K562 (cell line): ENCODE data around the gene DEK. TPM values are rescaled to one million over a fixed set of nuclear protein-coding genes. Genes with fewer than 3 reads are reported as not detected.

Experiments
- ATF4 ChIP-seq: fragments of 450-650 bp; formaldehyde crosslinking; IDR thresholded peaks from 2 replicates; pipeline ENCODE4 v1.4.0; 2022; ENCODE audit warnings: mild to moderate bottlenecking, moderate library complexity
- BACH1 ChIP-seq: fragments of 200-800 bp; sonication (Bioruptor generic); IDR thresholded peaks from 2 replicates; pipeline ENCODE4 v1.6.1; 2016; ENCODE audit warnings: missing genetic modification characterization, missing compliant biosample characterization
- CTBP1 ChIP-seq: fragments of 450-650 bp; IDR thresholded peaks from 2 replicates; pipeline ENCODE4 v1.6.1; 2016; ENCODE audit warnings: borderline replicate concordance
- EGR1 ChIP-seq: fragments of 450-650 bp; conservative IDR thresholded peaks from 2 replicates; pipeline ENCODE4 v1.6.1; 2017; ENCODE audit warnings: mild to moderate bottlenecking
- ESRRA ChIP-seq: fragments of 450-650 bp; IDR thresholded peaks from 2 replicates; pipeline ENCODE4 v1.6.1; 2014; ENCODE audit warnings: low read depth, mild to moderate bottlenecking, moderate library complexity, borderline replicate concordance
- FOSL1 ChIP-seq: fragments of 200-800 bp; sonication (Bioruptor generic); conservative IDR thresholded peaks from 2 replicates; pipeline ENCODE4 v1.6.1; 2016; ENCODE audit warnings: missing genetic modification characterization, missing compliant biosample characterization
- FOXK2 ChIP-seq, 2 experiments: fragments of 450-650 bp; IDR thresholded peaks in 1 of 2; conservative IDR thresholded peaks in 1 of 2; 2 replicates each; pipeline ENCODE4 v1.6.1; 2016; ENCODE audit warnings: low read depth in 2 of 2, mild to moderate bottlenecking in 1 of 2
- MTA1 ChIP-seq: fragments of 450-650 bp; IDR thresholded peaks from 2 replicates; pipeline ENCODE4 v1.6.1; 2017; ENCODE audit warnings: borderline replicate concordance
- PBX2 ChIP-seq, 2 experiments: IDR thresholded peaks in 1 of 2; conservative IDR thresholded peaks in 1 of 2; 2 replicates each; pipeline ENCODE4 v1.6.1; 2016; ENCODE audit warnings: low read depth in 2 of 2, mild to moderate bottlenecking in 1 of 2, missing compliant biosample characterization in 1 of 2, missing genetic modification characterization in 1 of 2, moderate library complexity in 1 of 2
- PKNOX1 ChIP-seq: fragments of 450-650 bp; IDR thresholded peaks from 2 replicates; pipeline ENCODE4 v1.6.1; 2016
- PTTG1 ChIP-seq: fragments of 450-650 bp; IDR thresholded peaks from 2 replicates; pipeline ENCODE4 v1.6.1; 2016; ENCODE audit warnings: low read depth, mild to moderate bottlenecking, missing genetic modification characterization, missing compliant biosample characterization
- SMARCA4 ChIP-seq: fragments of 450-650 bp; IDR thresholded peaks from 2 replicates; pipeline ENCODE4 v1.6.1; 2016
- SNIP1 ChIP-seq: fragments of 450-650 bp; IDR thresholded peaks from 2 replicates; pipeline ENCODE4 v1.7.1; 2017; ENCODE audit warnings: low read depth, mild to moderate bottlenecking
- SRF ChIP-seq, 2 experiments: fragments of 250-450, 450-650 bp in 1 of 2; sonication (Bioruptor Pico) in 1 of 2; sonication (generic) in 1 of 2; formaldehyde crosslinking; IDR thresholded peaks; 2 replicates each; pipeline versions ENCODE4 v1.5.0 to v1.5.1; 2020 to 2022; ENCODE audit warnings: mild to moderate bottlenecking in 1 of 2, missing genetic modification reagents in 1 of 2
- TAF7 ChIP-seq: fragments of 450-650 bp; IDR thresholded peaks from 2 replicates; pipeline ENCODE4 v1.6.1; 2016; ENCODE audit warnings: missing genetic modification characterization, missing compliant biosample characterization
- U2AF2 ChIP-seq: fragments of 200-400 bp; formaldehyde crosslinking; optimal IDR thresholded peaks from 2 replicates; pipeline ENCODE3; 2017; ENCODE audit warnings: low read depth, mild to moderate bottlenecking, low read length
- polyA plus RNA-seq, 8 experiments: library from polyadenylated mRNA; depleted of rRNA in 4 of 8; stranded (reverse) in 5 of 8; unstranded in 3 of 8; fragments of >200 nt; fragmentation: Nextera tagmentation in 2 of 8; fragmentation: Illumina TruSeq in 1 of 8; extraction: Ambion mirVana in 2 of 8; extraction: Trizol in 1 of 8; gene quantifications; 2 replicates each; pipeline versions ENCODE4 v1.2.1 to v1.2.3, GENCODE V29; 2011 to 2014; ENCODE audit warnings: inconsistent platforms in 1 of 8, missing spikeins in 1 of 8
- total RNA-seq, 7 experiments: library from RNA; depleted of rRNA in 6 of 7; stranded (reverse); fragments of >200 nt in 6 of 7; fragmentation: Illumina TruSeq in 2 of 7; extraction: Trizol in 2 of 7; gene quantifications; 2 replicates each; pipeline versions ENCODE4 v1.2.1 to v1.2.3, GENCODE V29; 2011 to 2021; ENCODE audit warnings: low replicate concordance in 1 of 7
- TF ChIP-seq, protein P1 (sequence below): sonication (generic); formaldehyde crosslinking; IDR thresholded peaks from 2 replicates; pipeline ENCODE4 v1.8.0; 2022; ENCODE audit warnings: missing genetic modification reagents, mild to moderate bottlenecking, borderline replicate concordance
- TF ChIP-seq, protein P2 (sequence below), 2 experiments: fragments of 450-650 bp; IDR thresholded peaks; 2 replicates each; pipeline ENCODE4 v1.6.1; 2016

The DEK gene
- total and polyA plus RNA-seq, 9 of the 15 experiments (the other 6 are each of a cell fraction or from before 2014, with no cell fraction given): 82.3 to 338 (median 184) TPM

GRCh38 chr6:18263418-18264218 lies 712 bp downstream of the DEK start (continued):
- TF ChIP-seq, protein P1, sequence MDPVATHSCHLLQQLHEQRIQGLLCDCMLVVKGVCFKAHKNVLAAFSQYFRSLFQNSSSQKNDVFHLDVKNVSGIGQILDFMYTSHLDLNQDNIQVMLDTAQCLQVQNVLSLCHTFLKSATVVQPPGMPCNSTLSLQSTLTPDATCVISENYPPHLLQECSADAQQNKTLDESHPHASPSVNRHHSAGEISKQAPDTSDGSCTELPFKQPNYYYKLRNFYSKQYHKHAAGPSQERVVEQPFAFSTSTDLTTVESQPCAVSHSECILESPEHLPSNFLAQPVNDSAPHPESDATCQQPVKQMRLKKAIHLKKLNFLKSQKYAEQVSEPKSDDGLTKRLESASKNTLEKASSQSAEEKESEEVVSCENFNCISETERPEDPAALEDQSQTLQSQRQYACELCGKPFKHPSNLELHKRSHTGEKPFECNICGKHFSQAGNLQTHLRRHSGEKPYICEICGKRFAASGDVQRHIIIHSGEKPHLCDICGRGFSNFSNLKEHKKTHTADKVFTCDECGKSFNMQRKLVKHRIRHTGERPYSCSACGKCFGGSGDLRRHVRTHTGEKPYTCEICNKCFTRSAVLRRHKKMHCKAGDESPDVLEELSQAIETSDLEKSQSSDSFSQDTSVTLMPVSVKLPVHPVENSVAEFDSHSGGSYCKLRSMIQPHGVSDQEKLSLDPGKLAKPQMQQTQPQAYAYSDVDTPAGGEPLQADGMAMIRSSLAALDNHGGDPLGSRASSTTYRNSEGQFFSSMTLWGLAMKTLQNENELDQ (CRISPR knock-in tag): no peak
- TF ChIP-seq U2AF2 (no peak), FOXK2 (conservative IDR thresholded peaks at IDR 0.05 in 1 of 2, IDR thresholded peaks at IDR 0.05 in 1 of 2; ENCODE audit: low read depth in 2 of 2) (no peak), ATF4 (CRISPR knock-in tag) (no peak), FOSL1 (no peak; the same call in 1 of the 2 replicates), TAF7 (peak; percentile 23; the same call in 1 of the 2 replicates), ESRRA (no peak), SNIP1 (0 out of 2 replicates have a peak, but pooled peaks have one; percentile 6), SRF (CRISPR knock-in tag; IDR thresholded peaks at IDR 0.05) (no peak), SMARCA4 (0 out of 2 replicates have a peak, but pooled peaks have one; percentile 37), MTA1 (no peak), EGR1 (no peak; the same call in 1 of the 2 replicates), PKNOX1 (no peak), PBX2 (CRISPR knock-in tag; IDR thresholded peaks at IDR 0.05; ENCODE audit: low read depth) (no peak), PBX2 (tag; conservative IDR thresholded peaks at IDR 0.05; ENCODE audit: low read depth) (no peak), CTBP1 (peak; percentile 52; the same call in 1 of the 2 replicates), BACH1 (tag) (no peak), PTTG1 (tag) (no peak)
- TF ChIP-seq, protein P2, sequence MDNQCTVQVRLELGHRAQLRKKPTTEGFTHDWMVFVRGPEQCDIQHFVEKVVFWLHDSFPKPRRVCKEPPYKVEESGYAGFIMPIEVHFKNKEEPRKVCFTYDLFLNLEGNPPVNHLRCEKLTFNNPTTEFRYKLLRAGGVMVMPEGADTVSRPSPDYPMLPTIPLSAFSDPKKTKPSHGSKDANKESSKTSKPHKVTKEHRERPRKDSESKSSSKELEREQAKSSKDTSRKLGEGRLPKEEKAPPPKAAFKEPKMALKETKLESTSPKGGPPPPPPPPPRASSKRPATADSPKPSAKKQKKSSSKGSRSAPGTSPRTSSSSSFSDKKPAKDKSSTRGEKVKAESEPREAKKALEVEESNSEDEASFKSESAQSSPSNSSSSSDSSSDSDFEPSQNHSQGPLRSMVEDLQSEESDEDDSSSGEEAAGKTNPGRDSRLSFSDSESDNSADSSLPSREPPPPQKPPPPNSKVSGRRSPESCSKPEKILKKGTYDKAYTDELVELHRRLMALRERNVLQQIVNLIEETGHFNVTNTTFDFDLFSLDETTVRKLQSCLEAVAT (IDR thresholded peaks at IDR 0.05): peak; percentile 56 to 62; a peak in 3 of 4 replicates
